GM12878 (cell line): ENCODE results near the gene SENP7.
"Not testable (repeated sequence)": the region's sequence is repeated elsewhere in the genome, so short reads cannot be mapped to it uniquely, and the experiment has no call there.

Source experiments
- ATF3 ChIP-seq: IDR thresholded peaks from 2 replicates; pipeline ENCODE4 v1.6.1; 2011; ENCODE audit warnings: low read depth, mild to moderate bottlenecking, low read length, moderate library complexity, borderline replicate concordance; ENCODE audit errors: extremely low read depth
- CEBPB ChIP-seq, 2 experiments: fragments of 150-350 bp in 1 of 2; IDR thresholded peaks; 2 replicates each; pipeline ENCODE4 v1.6.1; 2012 to 2014; ENCODE audit warnings: low read depth in 2 of 2, low read length in 2 of 2, borderline replicate concordance in 1 of 2, inconsistent platforms in 1 of 2
- EP300 ChIP-seq, 2 experiments: fragments of 150-350 bp in 1 of 2; IDR thresholded peaks; 2 replicates each; pipeline ENCODE4 v1.6.1; 2011 to 2012; ENCODE audit warnings: low read depth in 2 of 2, low read length in 2 of 2, borderline replicate concordance in 1 of 2, improper control_type of control experiment in 1 of 2, inconsistent platforms in 1 of 2; ENCODE audit not compliant: control insufficient read depth in 1 of 2
- POLR2A ChIP-seq: IDR thresholded peaks from 2 replicates; pipeline ENCODE4 v1.6.1; 2011; ENCODE audit warnings: low read depth, mild to moderate bottlenecking, low read length
- RCOR1 ChIP-seq: conservative IDR thresholded peaks from 2 replicates; pipeline ENCODE4 v1.6.1; 2012; ENCODE audit warnings: low read depth, low read length, improper control_type of control experiment
- RELB ChIP-seq: fragments of 450-650 bp; IDR thresholded peaks from 2 replicates; pipeline ENCODE4 v1.6.1; 2017; ENCODE audit warnings: low read depth, mild to moderate bottlenecking, moderate library complexity
- SRF ChIP-seq, 2 experiments: IDR thresholded peaks; 2 replicates each; pipeline ENCODE4 v1.6.1; 2011; ENCODE audit warnings: low read depth in 2 of 2, low read length in 2 of 2, mild to moderate bottlenecking in 1 of 2, moderate library complexity in 1 of 2
- SUZ12 ChIP-seq: fragments of 200-600 bp; sonication (generic); IDR thresholded peaks from one replicate; pipeline ENCODE4 v1.6.1; 2018; ENCODE audit warnings: antibody characterized with exemption, mild to moderate bottlenecking; ENCODE audit not compliant: unreplicated experiment
- TCF12 ChIP-seq: IDR thresholded peaks from 2 replicates; pipeline ENCODE4 v1.6.1; 2011; ENCODE audit warnings: low read depth, mild to moderate bottlenecking, low read length
- TCF7 ChIP-seq: IDR thresholded peaks from 2 replicates; pipeline ENCODE4 v1.6.1; 2014; ENCODE audit warnings: antibody characterized with exemption, borderline replicate concordance
- USF1 ChIP-seq: IDR thresholded peaks from 2 replicates; pipeline ENCODE4 v1.6.1; 2011; ENCODE audit warnings: borderline replicate concordance, low read depth, mild to moderate bottlenecking, moderate library complexity, mixed read lengths, low read length; ENCODE audit not compliant: insufficient read depth; ENCODE audit errors: extremely low read length
- ZZZ3 ChIP-seq: IDR thresholded peaks from 2 replicates; pipeline ENCODE4 v1.6.1; 2011; ENCODE audit warnings: low read depth; ENCODE audit not compliant: control insufficient read depth, insufficient read length

GRCh38 chr3:101553381-101553780, 40.4 kb upstream of the SENP7 start:
- TF ChIP-seq SUZ12; EP300 (IDR thresholded peaks at IDR 0.05; ENCODE audit: borderline replicate concordance in 1 of 2, control insufficient read depth in 1 of 2, low read depth in 2 of 2, low read length in 2 of 2); TCF7; USF1; ZZZ3; RELB; TCF12; POLR2A; RCOR1; SRF (IDR thresholded peaks at IDR 0.05; ENCODE audit: low read depth in 2 of 2, low read length in 2 of 2); CEBPB (IDR thresholded peaks at IDR 0.05; ENCODE audit: borderline replicate concordance in 1 of 2, low read depth in 2 of 2, low read length in 2 of 2); ATF3: not testable (repeated sequence)
